ENCODE data around the gene HRAS. TPM values are rescaled to one million over a fixed set of nuclear protein-coding genes. Genes with fewer than 3 reads are reported as not detected.

The HRAS gene
- total RNA-seq, 4 donors from 2014 or later: 17.1 to 50.0 (median 37.6) TPM

DNA sequence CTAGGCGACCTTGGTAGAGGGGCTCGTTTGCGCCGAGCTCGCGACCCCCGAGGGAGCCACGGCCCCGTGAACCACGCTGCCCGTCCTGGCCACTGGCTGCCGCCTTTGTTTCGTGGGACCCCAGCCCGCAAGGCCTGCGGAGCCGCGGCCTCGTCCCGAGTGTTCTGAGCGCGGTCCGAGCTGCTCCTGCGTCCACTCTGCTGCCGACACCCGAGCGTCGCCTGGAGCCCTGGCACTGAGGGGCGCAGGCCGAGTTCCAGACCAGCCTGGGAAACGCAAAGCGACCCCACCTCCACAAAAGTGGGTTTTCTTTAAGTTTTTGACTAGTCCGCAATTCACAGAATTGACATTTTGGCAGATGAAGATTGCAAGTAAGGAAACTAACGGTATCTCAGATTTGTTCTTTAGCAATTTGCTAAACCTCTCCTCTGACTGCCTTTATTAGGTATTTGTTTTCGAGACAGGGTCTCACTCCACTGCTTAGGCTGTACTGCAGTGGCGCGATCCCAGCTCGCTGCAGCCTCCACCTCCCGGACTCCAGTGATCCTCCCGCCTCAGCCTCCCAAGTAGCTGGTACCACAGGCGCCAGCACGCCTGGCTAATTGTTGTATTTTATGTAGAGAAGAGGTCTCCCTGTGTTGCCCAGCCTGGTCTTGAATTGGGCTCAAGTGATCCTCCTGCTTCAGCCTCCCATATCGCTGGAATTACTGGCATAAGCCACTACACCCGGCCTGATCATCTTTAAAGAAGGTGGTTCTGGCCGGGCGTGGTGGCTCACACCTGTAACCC is 27.5 kb downstream of the HRAS start:
- peaks cover 23 to 37% of the 10 kb centered on the region in 2 donors for H3K4me1 ChIP-seq
- TF ChIP-seq, protein P1, sequence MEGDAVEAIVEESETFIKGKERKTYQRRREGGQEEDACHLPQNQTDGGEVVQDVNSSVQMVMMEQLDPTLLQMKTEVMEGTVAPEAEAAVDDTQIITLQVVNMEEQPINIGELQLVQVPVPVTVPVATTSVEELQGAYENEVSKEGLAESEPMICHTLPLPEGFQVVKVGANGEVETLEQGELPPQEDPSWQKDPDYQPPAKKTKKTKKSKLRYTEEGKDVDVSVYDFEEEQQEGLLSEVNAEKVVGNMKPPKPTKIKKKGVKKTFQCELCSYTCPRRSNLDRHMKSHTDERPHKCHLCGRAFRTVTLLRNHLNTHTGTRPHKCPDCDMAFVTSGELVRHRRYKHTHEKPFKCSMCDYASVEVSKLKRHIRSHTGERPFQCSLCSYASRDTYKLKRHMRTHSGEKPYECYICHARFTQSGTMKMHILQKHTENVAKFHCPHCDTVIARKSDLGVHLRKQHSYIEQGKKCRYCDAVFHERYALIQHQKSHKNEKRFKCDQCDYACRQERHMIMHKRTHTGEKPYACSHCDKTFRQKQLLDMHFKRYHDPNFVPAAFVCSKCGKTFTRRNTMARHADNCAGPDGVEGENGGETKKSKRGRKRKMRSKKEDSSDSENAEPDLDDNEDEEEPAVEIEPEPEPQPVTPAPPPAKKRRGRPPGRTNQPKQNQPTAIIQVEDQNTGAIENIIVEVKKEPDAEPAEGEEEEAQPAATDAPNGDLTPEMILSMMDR (IDR thresholded peaks at IDR 0.05 in 4 of 5, conservative IDR thresholded peaks at IDR 0.05 in 1 of 5): no peak
- TF ChIP-seq POLR2A (IDR thresholded peaks at IDR 0.05): no peak
- H3K9me3 ChIP-seq: no peaks in the 10 kb centered on the region
- peak overlapping the region; percentile 96 to 100 (median 98) for H3K27ac ChIP-seq
- DNase-seq (no peak), ATAC-seq (no peak)
- no peaks in the 10 kb centered on the region for H3K27me3 ChIP-seq
- peaks cover 0 to 6% of the 10 kb centered on the region in 2 donors for H3K36me3 ChIP-seq
- intact Hi-C loops (cut with DNase I; ENCODE audit: low total_unique reads) (loop anchor here (1.0 to 5.0 kb wide), 6 partner anchors 27 to 301 kb away; partner anchors contain the start of genes BET1L, HRAS, PSMD13 and RIC8A), in situ Hi-C loops (cut with MboI; ENCODE audit: low sequenced_read_pairs in 4 of 4) (no loop called here)
- H3K4me3 ChIP-seq: peak overlapping the region; percentile 80 to 94 (median 90)

GRCh38 chr11:506995-507726 is 28.2 kb downstream of the HRAS start, which contains the start of gene RNH1:
TSS of gene RNH1 (minus strand) at chr11:507242. CDS start at chr11:502162, 5,080 bp downstream.
- no peaks in the 10 kb centered on the region for H3K9me3 ChIP-seq
- peak within 1 kb of the TSS; percentile 96 to 100 (median 98) for H3K27ac ChIP-seq
- H3K27me3 ChIP-seq: no peaks in the 10 kb centered on the region
- in situ Hi-C loops (cut with MboI; ENCODE audit: low sequenced_read_pairs in 4 of 4): no loop called here
- H3K4me3 ChIP-seq: peak within 1 kb of the TSS; percentile 80 to 94 (median 90)
- H3K4me1 ChIP-seq: peaks cover 23 to 39% of the 10 kb centered on the region in 2 donors
- DNase-seq (peak; percentile 97 to 98), ATAC-seq (peak; percentile 69 to 77)
- TF ChIP-seq POLR2A (IDR thresholded peaks at IDR 0.05): peak in 1 of 2 donors; percentile 58
- TF ChIP-seq, protein P1 (IDR thresholded peaks at IDR 0.05 in 4 of 5, conservative IDR thresholded peaks at IDR 0.05 in 1 of 5): no peak
- intact Hi-C loops (cut with DNase I; ENCODE audit: low total_unique reads): loop anchor here (1.0 to 5.0 kb wide), 8 partner anchors 11 to 300 kb away; partner anchors contain the start of genes BET1L, HRAS, PHRF1 and PSMD13
- peaks cover 0 to 6% of the 10 kb centered on the region in 2 donors for H3K36me3 ChIP-seq

GRCh38 chr11:506238-506994 is 29.0 kb downstream of the HRAS start:
- Histone ChIP-seq H3K4me3 (peak overlapping the region; percentile 80 to 94 (median 86)), H3K27me3 (no peaks in the 10 kb centered on the region), H3K4me1 (peaks cover 23 to 39% of the 10 kb centered on the region in 2 donors), H3K9me3 (no peaks in the 10 kb centered on the region), H3K36me3 (peaks cover 0 to 10% of the 10 kb centered on the region in 2 donors), H3K27ac (peak overlapping the region; percentile 96 to 100 (median 98))
- ATAC-seq (peak; percentile 78 to 85), DNase-seq (peak; percentile 97)
- in situ Hi-C loops (cut with MboI; ENCODE audit: low sequenced_read_pairs in 4 of 4): no loop called here
- peak; percentile 83 to 84 for TF ChIP-seq POLR2A (IDR thresholded peaks at IDR 0.05)
- TF ChIP-seq, protein P1 (IDR thresholded peaks at IDR 0.05 in 4 of 5, conservative IDR thresholded peaks at IDR 0.05 in 1 of 5): peak in 2 of 5 experiments; percentile 29 to 38
- intact Hi-C loops (cut with DNase I; ENCODE audit: low total_unique reads): loop anchor here (1.0 to 5.0 kb wide), 7 partner anchors 12 to 299 kb away; partner anchors contain the start of genes BET1L, HRAS, PHRF1 and PSMD13

GRCh38 chr11:504994-505344 is 30.4 kb downstream of the HRAS start:
- no peak for ATAC-seq
- in situ Hi-C loops (cut with MboI; ENCODE audit: low sequenced_read_pairs in 4 of 4): no loop called here
- peaks cover 23 to 39% of the 10 kb centered on the region in 2 donors for H3K4me1 ChIP-seq
- no peak for TF ChIP-seq POLR2A (IDR thresholded peaks at IDR 0.05)
- TF ChIP-seq, protein P1 (IDR thresholded peaks at IDR 0.05 in 4 of 5, conservative IDR thresholded peaks at IDR 0.05 in 1 of 5): no peak
- DNase-seq: no peak
- no peaks in the 10 kb centered on the region for H3K9me3 ChIP-seq
- no peaks in the 10 kb centered on the region for H3K27me3 ChIP-seq
- H3K27ac ChIP-seq: peak overlapping the region; percentile 60 to 100 (median 98)
- peaks cover 0 to 17% of the 10 kb centered on the region in 2 donors for H3K36me3 ChIP-seq
- peak overlapping the region; percentile 46 to 80 (median 64) for H3K4me3 ChIP-seq
- intact Hi-C loops (cut with DNase I; ENCODE audit: low total_unique reads): loop anchor here (5.0 kb wide), 3 partner anchors 62 to 298 kb away; partner anchors contain the start of genes BET1L and RIC8A
